Erythroblast (primary cell): ENCODE results near the gene SP7.

Source experiments
- GATA1 ChIP-seq: IDR thresholded peaks from 2 replicates; pipeline ENCODE4 v1.6.1; 2011; ENCODE audit warnings: low read depth, mild to moderate bottlenecking, control low read depth, low read length, moderate library complexity
- POLR2A ChIP-seq: IDR thresholded peaks from 2 replicates; pipeline ENCODE4 v1.6.1; 2011; ENCODE audit warnings: mild to moderate bottlenecking, low read length

DNA sequence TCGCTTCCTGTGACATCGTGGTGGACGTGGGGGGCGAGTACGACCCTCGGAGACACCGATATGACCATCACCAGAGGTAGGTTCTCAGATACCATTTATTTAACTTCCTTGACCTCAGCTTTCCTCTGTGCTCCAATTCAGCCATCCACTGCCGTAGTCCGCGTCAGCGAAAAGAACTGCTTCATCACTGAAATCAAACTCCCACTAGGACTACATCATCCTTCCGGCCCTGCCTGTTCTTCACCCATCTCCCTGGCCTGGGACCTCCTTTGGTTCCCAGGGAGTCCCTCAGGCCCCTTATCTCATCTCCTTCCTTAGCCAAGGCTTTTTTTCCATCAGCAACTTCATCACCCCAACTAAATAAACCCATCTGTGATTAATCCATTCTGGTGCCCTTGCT, 36.0 kb downstream of the SP7 start:
- TF ChIP-seq POLR2A (no peak), GATA1 (no peak)
